GM21526 (cell line): Measurements from ENCODE around the gene CARMIL3.

Source experiments
- ATAC-seq: cut with Tn5 transposase; IDR thresholded peaks from one replicate; pipeline ENCODE4 v1.9.1; 2021; ENCODE audit warnings: moderate library complexity; ENCODE audit not compliant: unreplicated experiment, low FRiP score

Gene CARMIL3

DNA sequence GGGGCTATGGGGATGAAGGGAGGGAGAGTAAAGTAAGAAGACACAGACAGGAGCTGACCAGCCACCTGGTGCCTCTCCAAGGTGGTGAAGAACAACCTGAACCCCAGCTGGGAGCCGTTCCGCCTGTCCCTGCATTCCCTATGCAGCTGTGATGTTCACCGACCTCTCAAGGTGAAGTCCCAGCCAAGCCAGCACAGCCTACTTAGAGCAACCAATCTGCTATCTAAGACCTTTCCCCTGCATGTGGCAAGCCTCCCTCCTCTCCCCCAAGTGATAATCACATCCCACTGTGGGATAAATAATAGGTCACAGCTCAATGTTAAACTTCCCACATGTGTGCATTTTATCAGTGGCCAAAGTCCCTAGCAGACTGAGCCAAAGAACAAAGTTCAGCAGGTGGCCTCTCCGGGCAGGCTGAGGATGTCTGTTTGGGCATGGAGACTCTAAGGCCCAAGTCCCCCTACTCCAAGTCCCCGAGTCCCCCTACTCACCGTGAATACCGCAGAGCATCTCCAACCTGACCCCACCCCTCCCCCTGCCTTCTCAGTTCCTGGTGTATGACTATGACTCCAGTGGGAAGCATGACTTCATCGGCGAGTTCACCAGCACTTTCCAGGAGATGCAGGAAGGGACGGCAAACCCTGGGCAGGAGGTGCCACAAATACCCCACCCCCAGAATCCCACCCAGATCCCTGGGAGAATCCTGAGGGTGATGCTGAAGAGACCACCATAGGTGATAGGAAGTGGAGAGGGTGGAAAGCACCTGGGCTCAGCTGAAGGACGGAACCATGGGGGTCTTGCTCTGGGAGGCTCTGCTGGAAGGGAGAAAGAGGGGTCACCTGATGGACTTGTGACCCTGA, 23.0 kb downstream of the CARMIL3 start:
- no peak for ATAC-seq

DNA sequence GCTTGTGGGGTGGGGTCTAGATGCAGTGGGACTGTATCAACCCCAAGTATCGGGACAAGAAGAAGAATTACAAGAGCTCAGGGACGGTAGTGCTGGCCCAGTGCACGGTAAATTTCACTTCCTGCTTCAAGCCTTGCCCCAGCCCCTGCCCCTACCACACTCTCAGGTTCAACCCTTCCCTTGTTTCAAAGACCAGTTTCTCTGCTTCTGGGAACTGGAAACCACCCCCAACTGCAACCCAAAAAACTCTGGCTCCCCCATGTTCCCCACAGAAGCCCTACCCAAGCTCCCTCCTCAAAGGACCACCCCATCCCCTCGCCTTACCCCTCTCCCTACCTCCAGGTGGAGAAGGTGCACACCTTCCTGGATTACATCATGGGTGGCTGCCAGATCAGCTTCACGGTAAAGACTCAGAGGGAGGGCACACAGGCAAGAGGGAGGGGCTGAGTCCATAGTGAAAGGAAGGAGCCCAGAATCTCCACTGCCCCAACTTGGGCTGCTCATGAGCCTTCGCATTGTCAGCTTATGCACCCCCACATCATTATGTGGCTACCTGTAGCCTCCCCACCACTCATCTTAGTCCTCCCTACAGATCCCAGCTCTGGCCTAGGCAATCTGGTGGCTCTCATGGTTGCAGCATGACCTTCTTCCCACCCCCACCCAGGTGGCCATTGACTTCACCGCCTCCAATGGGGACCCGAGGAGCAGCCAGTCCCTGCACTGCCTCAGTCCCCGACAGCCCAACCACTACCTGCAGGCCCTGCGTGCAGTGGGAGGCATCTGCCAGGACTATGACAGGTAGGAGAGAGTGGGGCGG, 23.9 kb downstream of the CARMIL3 start:
- ATAC-seq, result no peak

DNA sequence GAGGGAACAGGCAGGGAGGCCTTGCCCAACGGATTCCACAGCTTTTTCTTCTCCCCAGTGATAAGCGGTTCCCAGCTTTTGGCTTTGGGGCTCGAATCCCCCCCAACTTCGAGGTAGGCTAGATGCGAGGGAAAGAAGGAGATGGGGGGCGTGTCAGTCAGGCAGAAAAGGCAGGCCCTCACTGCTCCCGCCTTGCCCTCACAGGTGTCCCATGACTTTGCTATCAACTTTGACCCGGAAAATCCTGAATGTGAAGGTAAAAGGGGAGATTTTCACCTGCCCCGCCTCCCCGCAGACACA, 24.4 kb downstream of the CARMIL3 start:
- no peak for ATAC-seq

DNA sequence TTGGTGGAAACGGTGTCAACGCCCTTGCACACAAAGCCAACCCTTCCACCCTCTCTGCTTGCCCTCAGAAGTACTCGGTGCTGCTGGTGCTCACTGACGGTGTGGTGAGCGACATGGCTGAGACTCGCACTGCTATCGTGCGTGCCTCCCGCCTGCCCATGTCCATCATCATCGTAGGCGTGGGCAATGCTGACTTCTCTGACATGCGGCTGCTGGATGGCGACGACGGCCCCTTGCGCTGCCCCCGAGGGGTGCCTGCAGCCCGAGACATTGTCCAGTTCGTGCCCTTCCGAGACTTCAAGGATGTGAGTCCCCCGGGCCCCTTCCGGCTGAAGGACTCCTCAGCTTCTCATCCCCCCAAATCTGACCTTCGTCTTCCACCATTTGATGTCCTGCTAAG, 25.3 kb downstream of the CARMIL3 start:
- ATAC-seq, result no peak

DNA sequence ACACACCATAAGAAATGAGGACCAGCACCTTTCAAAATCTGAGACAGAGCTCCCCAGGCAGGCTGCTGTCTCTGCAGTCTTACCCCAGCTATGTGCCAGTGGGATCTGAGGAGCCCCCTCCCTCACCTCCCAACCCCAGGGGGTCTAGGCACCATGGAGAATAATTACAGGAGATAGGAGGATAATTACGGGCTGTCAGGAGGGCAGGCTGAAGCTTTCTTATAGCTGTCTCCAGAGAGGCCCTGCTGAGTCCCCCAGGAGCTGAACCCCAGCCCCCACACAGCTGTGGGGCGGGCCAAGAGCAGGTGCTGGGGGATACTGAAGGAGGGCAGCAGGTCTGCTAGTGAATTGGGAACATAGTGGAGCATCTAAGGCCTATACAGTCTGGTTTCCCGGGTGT, 26.3 kb downstream of the CARMIL3 start:
- ATAC-seq, result no peak

DNA sequence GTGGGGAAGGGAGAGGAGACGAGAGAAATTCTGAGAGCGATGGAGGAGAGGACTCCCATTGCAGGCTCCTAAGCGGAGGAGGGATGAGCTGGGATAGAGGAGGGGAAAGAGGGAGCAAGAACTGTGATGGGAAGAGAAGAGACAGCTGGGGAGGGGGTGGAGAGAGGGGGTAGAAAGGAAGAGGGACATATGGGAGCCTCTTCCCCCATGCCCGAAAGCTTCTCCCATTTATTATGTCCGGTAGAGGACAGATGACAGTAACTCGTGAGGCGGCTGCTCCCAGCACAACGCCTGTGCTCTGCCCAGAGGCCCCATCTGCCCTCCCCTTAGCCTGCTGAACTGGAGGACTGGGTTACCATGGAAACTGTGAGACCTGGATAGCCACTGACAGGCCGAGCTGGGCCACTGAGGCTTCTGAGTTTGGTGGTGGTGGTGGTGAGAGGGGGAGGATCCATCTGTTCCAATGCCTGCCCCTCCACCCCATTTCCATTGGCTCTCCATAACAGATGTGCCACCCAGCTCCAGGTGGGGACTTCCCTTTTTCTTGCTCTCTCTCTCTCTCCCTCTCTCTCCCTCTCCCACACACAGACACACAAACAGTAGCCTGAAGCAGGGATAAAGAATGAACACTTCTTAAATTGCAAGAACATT, 27.8 kb downstream of the CARMIL3 start:
- ATAC-seq, result no peak

DNA sequence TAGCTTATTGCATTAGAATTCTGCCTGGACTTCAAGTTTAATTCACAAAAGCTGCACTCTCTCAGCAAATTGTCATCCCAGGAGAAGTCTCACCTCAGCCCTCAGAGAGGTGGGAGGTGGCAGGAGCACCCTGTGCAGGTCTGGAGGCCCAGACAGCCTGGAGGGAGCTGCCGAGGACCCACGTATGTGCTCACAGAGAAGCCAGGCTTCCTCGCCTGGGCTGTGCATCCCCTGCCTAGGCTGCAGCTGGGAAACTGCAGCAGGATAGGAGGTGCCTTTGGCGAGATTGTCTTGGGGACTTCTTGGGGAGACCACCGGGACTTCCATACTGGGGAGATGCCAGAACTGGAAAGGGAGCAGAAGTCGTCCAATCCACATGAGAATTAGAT, 28.3 kb downstream of the CARMIL3 start:
- ATAC-seq, result no peak

DNA sequence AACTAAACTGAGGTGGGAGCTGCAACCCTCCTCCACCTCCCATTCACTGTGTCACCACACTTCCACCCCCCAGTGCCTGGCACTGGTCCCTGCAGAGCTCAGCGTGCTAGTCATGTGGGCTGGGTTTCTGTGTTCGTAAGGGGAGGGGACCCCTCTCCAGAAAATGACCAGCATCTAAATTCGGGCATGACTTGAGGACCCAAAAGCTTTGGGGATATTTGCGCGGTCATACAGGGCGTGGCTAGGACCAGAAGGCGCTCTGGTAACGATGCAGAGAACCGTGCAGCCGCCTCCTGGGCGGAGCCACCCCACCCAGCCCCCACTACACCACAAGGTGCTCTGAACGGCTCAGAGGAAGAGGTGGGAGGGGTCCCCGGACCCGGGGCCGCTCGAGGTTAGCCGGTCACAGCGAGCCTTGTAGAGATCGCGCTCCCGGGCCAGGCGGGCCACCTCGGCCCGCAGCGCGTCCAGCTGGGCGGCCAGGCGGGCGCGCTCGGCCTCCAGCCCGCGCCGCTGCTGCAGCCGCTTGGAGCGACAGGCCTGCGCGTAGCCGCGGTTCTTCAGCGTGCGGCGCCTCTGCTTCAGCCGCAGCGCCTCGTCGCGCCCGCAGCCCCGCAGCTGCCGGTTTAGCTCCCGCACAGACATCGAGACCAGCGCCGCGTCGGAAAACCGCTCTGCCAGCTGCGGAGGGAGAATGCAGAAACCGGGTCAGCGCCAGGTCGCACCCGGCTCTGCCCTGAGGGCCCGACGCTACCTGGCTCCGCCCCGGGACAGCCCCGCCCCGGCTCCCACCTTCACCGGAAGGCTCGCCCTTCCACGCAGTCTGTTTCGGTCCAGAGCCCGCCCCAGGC, 29.3 kb downstream of the CARMIL3 start:
- peak; percentile 86 for ATAC-seq

DNA sequence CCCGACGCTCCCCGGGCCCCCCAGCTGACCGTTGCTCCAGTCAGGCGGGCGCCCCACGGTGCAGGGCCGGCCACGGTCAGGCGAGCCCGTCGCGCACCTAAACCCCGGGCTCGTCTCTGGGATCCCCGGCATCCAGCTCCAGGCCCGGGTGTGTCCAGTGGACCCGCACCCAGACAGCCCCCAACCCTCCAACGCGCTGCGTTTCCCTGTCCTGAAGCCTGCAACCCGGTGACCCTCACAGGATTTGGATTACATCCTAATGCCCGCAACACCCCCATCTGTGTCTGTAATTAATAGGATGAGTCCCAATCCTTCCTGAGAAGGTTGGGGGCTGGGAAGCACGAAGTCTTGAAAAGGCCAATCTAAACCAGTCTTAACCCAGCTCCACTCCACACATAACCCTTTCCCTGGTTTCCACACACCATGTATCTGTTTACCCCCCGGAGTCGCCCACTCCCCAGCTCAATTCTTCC, 30.0 kb downstream of the CARMIL3 start:
- ATAC-seq, result no peak

DNA sequence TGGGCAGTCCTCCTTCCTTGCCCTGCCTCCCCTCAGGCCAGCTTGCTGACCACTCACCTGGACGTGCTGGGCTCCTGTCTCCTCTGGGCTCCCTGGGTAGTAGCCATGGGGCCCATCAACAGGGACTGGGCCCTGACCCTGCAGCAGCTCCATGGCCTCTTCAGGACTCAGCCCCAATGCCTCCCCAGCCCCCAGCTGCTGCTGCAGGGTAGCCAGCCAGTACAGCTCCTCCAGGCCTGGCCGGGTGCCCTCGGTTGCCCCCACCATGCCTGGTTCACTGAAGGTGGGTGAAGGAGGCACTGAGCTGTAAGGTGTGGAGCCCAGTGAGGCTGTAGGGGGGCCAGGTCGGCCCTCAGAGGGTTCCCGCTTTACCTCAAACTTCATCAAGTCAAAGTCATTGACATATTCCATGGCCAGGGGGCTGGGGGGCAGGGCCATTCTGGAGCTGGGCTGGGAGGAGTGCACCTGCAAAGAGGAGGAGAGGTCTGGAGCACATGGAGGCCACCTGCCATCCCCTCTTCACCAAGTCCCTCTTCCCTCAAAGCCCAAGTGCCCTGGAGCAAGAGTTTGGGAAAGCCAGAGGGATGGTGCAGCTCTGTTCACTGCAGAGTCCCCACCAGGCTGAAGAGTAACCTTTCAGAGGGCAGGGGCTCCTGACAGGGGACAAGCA, 30.7 kb downstream of the CARMIL3 start:
- ATAC-seq, result no peak

DNA sequence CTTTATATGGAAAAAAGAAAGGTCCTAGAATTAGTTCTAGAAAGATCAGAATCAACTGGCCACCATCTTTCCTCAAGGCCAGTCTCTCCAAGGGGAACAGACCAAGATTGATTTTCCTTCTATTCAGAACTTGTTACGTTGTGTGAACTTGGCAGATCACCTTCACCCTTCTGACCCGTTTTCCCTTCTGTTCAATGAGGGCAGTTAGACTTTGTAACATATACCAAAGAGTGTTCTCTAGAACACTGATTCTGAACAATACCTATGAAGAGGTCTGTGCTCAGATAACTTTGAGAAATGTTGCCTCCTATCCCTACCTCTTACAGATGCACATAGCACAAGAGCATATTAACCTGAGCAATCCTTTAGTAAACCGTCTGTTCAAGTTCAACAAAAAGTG, 31.7 kb downstream of the CARMIL3 start:
- ATAC-seq, result no peak

DNA sequence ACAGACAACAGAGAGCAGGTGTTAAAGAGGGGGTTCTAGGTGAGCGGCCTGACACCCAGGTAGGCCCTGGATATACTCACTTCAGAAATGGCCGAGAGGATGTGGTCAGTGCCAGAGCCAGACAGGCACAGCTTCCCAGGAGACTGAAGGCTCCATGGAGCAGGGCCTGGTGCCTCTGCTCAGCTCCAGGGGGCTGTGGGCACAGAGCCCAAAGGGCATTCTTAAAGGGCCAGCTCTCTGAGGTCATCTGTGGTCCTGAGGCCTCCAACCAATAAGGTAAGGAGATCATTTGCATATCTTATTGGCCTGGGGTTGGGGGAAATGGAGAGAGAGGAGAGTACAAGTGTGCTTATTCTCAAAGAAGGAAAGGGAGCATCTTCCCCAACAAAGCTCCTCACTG, 32.6 kb downstream of the CARMIL3 start:
- no peak for ATAC-seq

DNA sequence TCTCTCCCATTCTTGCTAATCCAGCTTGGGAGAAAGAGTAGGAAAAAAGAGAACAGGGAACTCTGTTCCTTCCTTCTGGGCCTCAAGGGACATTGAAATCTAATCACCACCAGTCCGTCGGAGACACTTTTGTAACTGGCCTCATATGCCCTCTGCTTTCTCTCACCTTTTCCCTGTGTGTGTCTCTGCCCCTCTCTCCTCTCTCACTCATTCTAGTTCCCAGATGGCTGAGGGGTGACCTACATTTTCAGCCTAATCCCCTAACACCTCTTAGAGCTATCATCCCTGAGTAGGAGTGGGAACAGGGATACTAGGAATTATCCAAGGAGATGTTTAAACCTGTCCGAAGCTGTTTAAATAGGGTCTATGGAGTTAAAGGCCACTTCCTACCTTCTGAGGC, 33.4 kb downstream of the CARMIL3 start:
- no peak for ATAC-seq

DNA sequence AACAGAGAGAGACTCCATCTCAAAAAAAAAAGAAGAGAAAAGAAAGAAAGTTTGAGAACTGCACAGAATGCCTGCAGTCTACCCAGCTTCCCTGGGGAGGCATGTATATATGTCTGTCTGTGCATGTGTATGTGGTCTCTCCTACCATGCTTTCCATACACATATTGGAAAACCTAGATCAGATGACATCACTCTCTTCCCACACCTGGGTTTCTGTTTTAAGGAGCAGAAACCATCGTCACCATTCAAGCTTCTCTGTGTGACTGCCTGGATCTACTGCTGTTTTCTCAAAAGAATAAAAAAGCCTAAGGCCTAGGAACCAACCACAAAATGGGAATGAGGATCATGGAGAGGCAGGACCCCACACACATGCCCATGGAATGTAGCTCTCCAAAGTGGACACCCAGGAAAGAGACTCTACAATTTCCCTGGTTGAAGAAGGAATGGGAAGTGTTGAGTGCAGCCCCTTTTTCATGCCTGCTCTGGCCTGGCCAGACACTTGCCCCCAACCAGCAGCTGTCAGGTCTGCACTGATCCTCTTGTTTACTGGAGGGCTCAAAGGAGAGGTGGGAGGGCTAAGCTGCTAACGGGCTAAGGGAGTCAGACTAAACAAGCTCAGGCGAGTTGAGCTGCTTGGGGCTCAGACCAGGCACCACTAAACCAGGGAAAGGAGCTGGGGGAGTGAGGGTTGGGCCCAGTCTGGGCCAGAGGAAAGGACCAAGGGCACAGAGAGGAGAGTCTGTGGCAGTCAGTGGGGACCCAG, 34.6 kb downstream of the CARMIL3 start:
- ATAC-seq, result no peak

DNA sequence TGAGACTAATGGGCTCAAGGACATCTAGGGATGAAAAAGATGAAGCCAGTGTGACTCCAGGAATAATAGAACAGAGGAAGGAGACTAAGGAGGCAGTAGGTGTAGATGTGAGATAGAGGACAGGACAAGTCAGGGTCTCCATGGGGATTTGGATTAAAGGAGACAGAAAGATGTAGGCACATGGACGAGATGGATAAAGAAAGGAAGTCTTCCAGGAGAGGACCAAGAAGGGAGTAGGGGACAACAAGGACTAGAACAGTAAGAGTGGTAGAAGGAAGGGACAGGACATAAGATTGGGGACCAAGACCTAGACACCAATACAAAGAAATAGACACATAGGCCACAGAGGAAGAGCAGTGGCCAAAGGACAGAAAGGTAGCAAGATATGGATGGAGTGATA, 35.2 kb downstream of the CARMIL3 start:
- no peak for ATAC-seq

DNA sequence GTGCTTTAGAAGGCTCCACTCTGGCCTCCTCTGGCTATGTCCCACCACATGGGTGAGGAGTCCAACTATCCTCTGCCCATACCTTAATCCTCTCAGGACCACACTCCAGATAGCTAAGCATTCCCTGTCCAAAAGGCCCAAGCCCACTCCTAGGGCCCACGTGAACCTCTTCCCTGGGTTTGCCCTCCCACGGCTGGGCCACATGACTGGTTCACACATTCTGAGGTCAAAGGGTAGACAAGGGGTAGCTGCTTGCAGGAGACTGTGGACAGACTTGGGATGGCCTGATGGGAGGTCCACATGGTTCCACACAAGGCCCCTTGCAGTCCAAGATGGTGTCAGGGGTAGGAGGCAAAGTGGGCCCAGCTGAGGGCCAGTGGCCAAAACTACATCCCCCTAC, 36.3 kb downstream of the CARMIL3 start:
- ATAC-seq, result no peak

DNA sequence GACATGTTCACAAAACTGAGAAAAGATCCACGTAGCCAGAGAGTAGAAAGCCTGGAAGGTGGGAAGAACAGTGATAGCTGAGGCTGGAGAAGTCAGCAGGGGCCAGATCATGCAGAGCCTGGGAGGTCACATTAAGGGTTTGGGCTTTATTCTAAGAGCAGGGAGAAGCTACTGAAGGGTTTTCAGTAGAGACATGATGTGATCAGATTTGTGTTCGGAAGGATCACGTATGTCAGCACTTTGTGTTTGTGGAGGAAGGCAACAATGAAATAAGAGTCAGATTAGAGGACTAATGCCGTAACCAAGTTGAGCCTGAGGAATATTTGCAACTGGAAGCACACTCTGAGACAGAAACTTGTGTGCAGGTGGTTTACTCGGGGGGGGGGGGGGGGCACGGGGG, 38.1 kb downstream of the CARMIL3 start:
- ATAC-seq, result no peak

DNA sequence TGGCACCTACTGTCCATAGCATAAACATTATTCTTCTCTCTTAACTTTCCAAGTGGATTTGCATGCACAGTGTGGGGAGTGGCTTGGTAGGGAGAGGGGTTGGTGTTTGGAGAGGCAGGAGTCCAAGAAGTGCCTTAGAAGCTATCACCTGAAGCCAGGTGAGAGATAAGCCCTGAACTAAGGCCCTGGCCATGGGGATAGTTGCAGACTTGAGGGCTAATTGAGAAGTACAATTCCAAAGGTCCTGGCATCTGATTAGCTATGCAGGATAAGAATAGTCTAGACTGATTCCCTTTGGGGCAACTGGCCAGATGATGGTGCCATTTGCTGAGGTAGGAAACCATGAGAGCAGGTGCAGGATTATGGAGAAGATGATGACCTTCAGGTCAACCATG, 40.3 kb downstream of the CARMIL3 start:
- ATAC-seq, result no peak

DNA sequence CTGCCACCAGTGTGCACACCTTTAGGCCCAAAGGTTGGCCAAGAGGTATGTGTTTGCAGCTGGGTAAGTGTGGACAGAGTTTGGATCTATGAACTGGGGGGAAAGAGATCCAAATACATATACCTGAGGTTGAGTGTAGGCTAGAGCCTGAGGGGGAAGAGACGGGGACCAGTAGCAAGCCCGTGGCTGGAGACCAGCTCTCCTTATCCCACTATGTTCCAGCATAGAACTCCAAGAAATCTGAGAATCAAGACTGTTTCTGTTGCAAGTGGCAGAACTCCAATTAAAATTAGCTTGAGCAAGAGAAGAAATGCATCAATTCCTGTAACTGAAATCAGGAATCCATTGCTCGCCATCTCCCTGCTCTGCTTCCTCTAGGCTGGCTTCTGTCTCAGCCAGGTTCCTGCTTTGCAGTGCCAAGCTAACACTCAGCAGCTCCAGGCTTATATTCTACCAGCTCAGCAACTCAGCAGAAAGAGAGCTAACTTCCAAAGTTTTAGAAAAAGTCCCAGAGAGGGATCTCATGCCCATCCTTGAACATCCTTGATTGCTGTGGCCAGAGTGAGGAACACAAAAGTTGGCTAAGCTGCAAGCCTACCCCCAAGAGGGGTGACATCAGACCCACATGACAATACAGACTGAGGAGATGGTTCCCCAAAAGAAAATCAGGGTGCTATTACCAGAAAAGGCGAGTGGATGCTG, 40.8 kb downstream of the CARMIL3 start:
- no peak for ATAC-seq
